Adrenal gland (tissue), 5 donors: ENCODE measurements around the gene EDAR.

Experiments used
- CTCF ChIP-seq, 6 experiments: fragments of 450-650 bp in 4 of 6; fragments of 200-600 bp in 2 of 6; sonication (generic) in 1 of 6; IDR thresholded peaks; 1 replicate in 5 of 6; 2 replicates in 1 of 6; pipeline versions ENCODE4 v1.5.1 to v1.8.0; 2016 to 2021; ENCODE audit warnings: antibody characterized with exemption in 6 of 6, mild to moderate bottlenecking in 2 of 6, moderate library complexity in 1 of 6
- POLR2A ChIP-seq, 2 donors: fragments of 450-650 bp; IDR thresholded peaks; one replicate each; pipeline ENCODE4 v1.6.1; 2017; ENCODE audit warnings: antibody characterized with exemption in 2 of 2, mild to moderate bottlenecking in 2 of 2, moderate library complexity in 1 of 2
- donor health status: DM: no; HTN: no; CAD: no.

GRCh38 chr2:109014476-109014875, 25.5 kb upstream of the EDAR start:
- TF ChIP-seq CTCF (IDR thresholded peaks at IDR 0.05) = no peak
- no peak for TF ChIP-seq POLR2A (IDR thresholded peaks at IDR 0.05)
